ENCODE results near the gene HERC3.

- TF ChIP-seq CTCF (IDR thresholded peaks at IDR 0.05) (no peak), EZH2 (IDR thresholded peaks at IDR 0.05; ENCODE audit: borderline replicate concordance, insufficient read depth, low read depth, low read length, poor library complexity, severe bottlenecking) (no peak)
Observed at GRCh38 chr4:88732714-88733368, 140.6 kb downstream of the HERC3 start.
